OCI-LY3 (cell line): ENCODE results near the gene PLPP3.

Experiments
- H2AFZ ChIP-seq: fragments of 200-600, 300-600 bp; shearing (Covaris generic); 2 replicates; pipeline ENCODE4 v1.6.0; 2014; ENCODE audit warnings: antibody characterized with exemption, low read depth, low read length
- H3K27ac ChIP-seq: fragments of 200-600, 300-600 bp; sonication (generic); 2 replicates; pipeline ENCODE4 v1.5.1; 2014; ENCODE audit warnings: mild to moderate bottlenecking, low read length, moderate library complexity, mixed read lengths
- H3K27me3 ChIP-seq: fragments of 200-600, 300-600 bp; sonication (generic); 2 replicates; pipeline ENCODE4 v1.6.1; 2014; ENCODE audit warnings: low read depth, low read length, mixed read lengths
- H3K36me3 ChIP-seq: fragments of 200-600, 300-600 bp; sonication (generic); replicated peaks from 2 replicates; pipeline ENCODE3; 2014; ENCODE audit warnings: low read depth, low read length, mixed read lengths
- H3K4me1 ChIP-seq: fragments of 300-600, 200-600 bp; sonication (generic); 2 replicates; pipeline ENCODE4 v1.6.1; 2014; ENCODE audit warnings: low read length, mixed read lengths
- H3K4me2 ChIP-seq: fragments of 200-600, 300-600 bp; sonication (generic); 2 replicates; pipeline ENCODE4 v1.6.1; 2014; ENCODE audit warnings: low read length, mixed read lengths
- H3K4me3 ChIP-seq: fragments of 300-600, 200-600 bp; sonication (generic); 2 replicates; pipeline ENCODE4 v1.5.1; 2014; ENCODE audit warnings: antibody characterized with exemption, mild to moderate bottlenecking, low read length, moderate library complexity
- H3K79me2 ChIP-seq: fragments of 300-600, 200-600 bp; shearing (Covaris generic); 2 replicates; pipeline ENCODE4 v1.6.1; 2014; ENCODE audit warnings: mild to moderate bottlenecking, low read length, mixed read lengths
- H3K9ac ChIP-seq: fragments of 300-600, 200-600 bp; shearing (Covaris generic); 2 replicates; pipeline ENCODE4 v1.6.0; 2014; ENCODE audit warnings: mild to moderate bottlenecking, low read length, moderate library complexity
- H3K9me3 ChIP-seq: fragments of 200-600, 300-600 bp; shearing (Covaris generic); 2 replicates; pipeline ENCODE4 v1.6.1; 2014; ENCODE audit warnings: low read length, mixed read lengths; ENCODE audit not compliant: insufficient read depth
- H4K20me1 ChIP-seq: fragments of 200-600, 300-600 bp; sonication (generic); 2 replicates; pipeline ENCODE4 v1.6.1; 2016; ENCODE audit warnings: low read length, mixed read lengths; ENCODE audit not compliant: insufficient read depth
- EZH2phosphoT487 ChIP-seq: fragments of 200-600 bp; shearing (Covaris generic); IDR thresholded peaks from 2 replicates; pipeline ENCODE4 v1.6.1; 2018; ENCODE audit warnings: antibody characterized with exemption, mixed run types, low read depth
- TF ChIP-seq, protein P1 (sequence below): fragments of 200-600, 300-600 bp; sonication (generic); IDR thresholded peaks from 2 replicates; pipeline ENCODE4 v1.5.1; 2014; ENCODE audit warnings: antibody characterized with exemption, low read length, low read depth

The PLPP3 gene

DNA sequence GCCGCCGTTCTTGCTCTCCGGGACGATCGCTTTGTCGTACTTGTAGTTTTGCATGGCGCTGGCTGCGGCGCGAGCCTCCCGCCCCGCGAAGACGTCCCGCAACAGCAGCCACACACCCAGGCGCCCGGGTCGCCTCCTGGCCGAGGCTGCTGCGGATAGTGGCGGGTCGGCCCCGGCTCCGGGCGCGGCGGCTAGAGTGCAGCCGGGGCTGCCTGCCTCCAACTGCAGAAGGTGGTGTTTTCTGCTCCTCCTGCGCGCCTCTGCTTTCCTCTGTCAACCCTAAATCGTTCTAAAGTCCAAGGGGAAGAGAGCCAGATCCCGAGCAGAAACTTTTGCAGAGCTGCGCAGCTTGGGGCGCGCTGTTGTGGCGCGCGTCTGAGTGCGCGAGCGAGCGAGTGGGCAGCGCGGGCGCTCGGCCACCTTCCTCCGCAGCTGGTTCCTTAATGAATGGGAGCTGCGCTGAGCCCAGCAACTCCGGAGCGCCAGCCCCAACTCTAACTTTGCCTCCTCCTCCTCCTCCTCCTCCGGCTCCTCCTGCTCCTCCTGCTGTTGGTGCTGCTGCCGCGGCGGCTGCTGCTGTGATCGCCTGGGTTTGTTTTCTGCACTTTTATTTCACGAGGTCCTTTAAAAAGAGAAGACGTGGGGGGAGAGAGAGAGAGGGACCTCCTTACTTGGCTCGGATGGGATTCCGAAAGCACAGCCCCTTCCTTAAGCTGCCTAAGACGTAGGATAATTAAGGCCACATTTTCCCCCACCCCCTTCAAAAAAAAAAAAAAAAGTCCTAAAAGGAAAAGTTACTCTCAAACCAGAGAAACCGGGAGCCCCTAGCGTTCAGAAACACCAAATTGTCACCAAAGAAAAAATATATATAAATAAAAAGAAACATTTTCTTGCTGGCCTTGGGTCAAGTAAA lies at the start of gene PLPP3:
TSS of gene PLPP3 (minus strand) at position 601 of the 913 bp plus-strand sequence. CDS start at position 54, 547 bp downstream.
- H3K9ac ChIP-seq, result peak within 1 kb of the TSS; percentile 77
- no peaks in the 10 kb centered on the region for H3K9me3 ChIP-seq
- H3K4me2 ChIP-seq, result peak within 1 kb of the TSS; percentile 95
- no peak for TF ChIP-seq EZH2phosphoT487
- TF ChIP-seq, protein P1, sequence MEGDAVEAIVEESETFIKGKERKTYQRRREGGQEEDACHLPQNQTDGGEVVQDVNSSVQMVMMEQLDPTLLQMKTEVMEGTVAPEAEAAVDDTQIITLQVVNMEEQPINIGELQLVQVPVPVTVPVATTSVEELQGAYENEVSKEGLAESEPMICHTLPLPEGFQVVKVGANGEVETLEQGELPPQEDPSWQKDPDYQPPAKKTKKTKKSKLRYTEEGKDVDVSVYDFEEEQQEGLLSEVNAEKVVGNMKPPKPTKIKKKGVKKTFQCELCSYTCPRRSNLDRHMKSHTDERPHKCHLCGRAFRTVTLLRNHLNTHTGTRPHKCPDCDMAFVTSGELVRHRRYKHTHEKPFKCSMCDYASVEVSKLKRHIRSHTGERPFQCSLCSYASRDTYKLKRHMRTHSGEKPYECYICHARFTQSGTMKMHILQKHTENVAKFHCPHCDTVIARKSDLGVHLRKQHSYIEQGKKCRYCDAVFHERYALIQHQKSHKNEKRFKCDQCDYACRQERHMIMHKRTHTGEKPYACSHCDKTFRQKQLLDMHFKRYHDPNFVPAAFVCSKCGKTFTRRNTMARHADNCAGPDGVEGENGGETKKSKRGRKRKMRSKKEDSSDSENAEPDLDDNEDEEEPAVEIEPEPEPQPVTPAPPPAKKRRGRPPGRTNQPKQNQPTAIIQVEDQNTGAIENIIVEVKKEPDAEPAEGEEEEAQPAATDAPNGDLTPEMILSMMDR, result peak; percentile 19; the same call in 1 of the 2 replicates
- peaks cover 5% of the 10 kb centered on the region; the same call in 1 of the 2 replicates for H3K27me3 ChIP-seq
- H4K20me1 ChIP-seq, result no peaks in the 10 kb centered on the region
- H3K4me3 ChIP-seq, result peak within 1 kb of the TSS; percentile 96
- no peak within 1 kb of the TSS for H3K27ac ChIP-seq
- peak within 1 kb of the TSS; percentile 93 for H2AFZ ChIP-seq
- peaks cover 48% of the 10 kb centered on the region for H3K4me1 ChIP-seq
- H3K36me3 ChIP-seq, result no peaks in the 10 kb centered on the region
- H3K79me2 ChIP-seq, result no peaks in the 10 kb centered on the region

DNA sequence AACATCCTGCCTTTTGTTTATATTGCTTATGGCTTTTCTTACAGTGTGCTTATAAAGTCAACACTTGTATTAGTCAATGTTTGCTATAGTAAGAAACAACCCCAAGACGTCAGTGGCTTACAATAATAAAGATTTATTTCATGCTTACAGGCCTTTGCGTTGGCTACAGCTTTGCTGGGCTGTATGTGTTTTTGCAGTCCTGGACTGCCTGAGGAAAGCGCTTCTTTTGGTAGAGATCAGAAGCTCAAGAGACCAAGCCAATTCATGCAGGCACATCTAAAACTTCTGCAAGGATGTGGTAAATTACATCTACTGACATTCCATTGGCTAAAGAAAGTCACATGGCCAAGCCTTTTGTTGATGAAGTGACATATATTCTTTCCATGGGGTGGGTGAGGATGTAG lies 48.3 kb upstream of the PLPP3 start:
- TF ChIP-seq, protein P1, result no peak
- no peak for TF ChIP-seq EZH2phosphoT487
- Histone ChIP-seq H3K36me3 (no peaks in the 10 kb centered on the region), H3K9me3 (no peaks in the 10 kb centered on the region), H3K4me1 (no peaks in the 10 kb centered on the region), H3K79me2 (no peaks in the 10 kb centered on the region), H3K4me2 (no peak overlapping the region), H3K4me3 (no peak overlapping the region), H3K27me3 (no peaks in the 10 kb centered on the region), H3K9ac (no peak overlapping the region), H3K27ac (no peak overlapping the region), H4K20me1 (no peaks in the 10 kb centered on the region), H2AFZ (no peak overlapping the region)

DNA sequence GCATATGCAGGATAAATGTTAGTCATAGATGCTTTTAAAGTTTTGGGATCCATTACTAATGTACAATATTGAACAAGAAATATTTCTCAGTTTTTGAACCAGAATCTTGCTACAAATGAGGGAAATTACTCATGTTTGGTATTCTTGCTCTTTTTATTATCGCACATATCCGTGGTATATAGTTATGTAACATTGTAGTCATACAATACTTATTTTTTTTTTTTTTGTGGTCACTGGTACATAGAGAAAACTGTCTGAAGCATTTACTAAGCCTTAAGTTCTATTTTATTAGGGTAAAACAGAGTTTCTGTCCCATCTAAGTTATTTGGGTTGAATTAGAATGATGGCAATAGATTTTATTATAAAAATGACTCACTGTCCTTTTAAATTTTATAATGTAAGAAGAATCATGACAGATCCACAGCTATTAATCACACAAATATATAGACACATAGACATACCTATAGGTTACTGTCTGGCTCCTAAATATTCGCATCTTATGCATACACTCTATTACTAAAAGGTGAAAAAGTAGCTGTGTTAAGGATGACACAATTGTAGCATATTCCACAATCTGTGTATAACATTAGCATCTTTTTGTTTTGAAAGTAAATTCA lies 47.8 kb upstream of the PLPP3 start:
- Histone ChIP-seq H3K79me2 (no peaks in the 10 kb centered on the region), H3K4me2 (no peak overlapping the region), H3K9me3 (no peaks in the 10 kb centered on the region), H3K4me1 (no peaks in the 10 kb centered on the region), H3K27ac (no peak overlapping the region), H3K9ac (no peak overlapping the region), H2AFZ (no peak overlapping the region), H3K27me3 (no peaks in the 10 kb centered on the region), H3K4me3 (no peak overlapping the region), H4K20me1 (no peaks in the 10 kb centered on the region), H3K36me3 (no peaks in the 10 kb centered on the region)
- TF ChIP-seq, protein P1, result no peak
- TF ChIP-seq EZH2phosphoT487, result no peak

DNA sequence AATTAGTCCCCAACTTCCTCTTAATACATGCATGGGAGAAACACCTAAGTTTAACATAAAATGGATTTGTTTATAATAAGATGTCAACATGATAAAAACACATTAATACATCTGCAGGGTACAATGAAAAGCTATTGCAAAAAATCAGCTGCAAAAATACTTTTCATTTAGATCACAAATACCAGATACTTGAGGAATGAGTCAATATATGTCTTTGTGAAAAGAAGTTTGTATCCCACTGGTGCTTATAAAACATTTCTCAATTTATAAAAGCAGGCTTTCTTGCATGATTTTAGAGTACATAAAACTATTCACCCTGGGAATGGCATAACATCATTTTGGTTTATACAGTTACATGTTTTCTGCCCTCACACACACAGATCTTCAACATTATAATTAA lies 47.2 kb upstream of the PLPP3 start:
- Histone ChIP-seq H3K36me3 (no peaks in the 10 kb centered on the region), H3K4me2 (no peak overlapping the region), H3K9me3 (no peaks in the 10 kb centered on the region), H3K27ac (no peak overlapping the region), H3K4me1 (no peaks in the 10 kb centered on the region), H3K4me3 (no peak overlapping the region), H4K20me1 (no peaks in the 10 kb centered on the region), H3K9ac (no peak overlapping the region), H2AFZ (no peak overlapping the region), H3K27me3 (no peaks in the 10 kb centered on the region), H3K79me2 (no peaks in the 10 kb centered on the region)
- TF ChIP-seq, protein P1, result no peak
- no peak for TF ChIP-seq EZH2phosphoT487
